ENCODE data around the gene PLEK. TPM values are rescaled to one million over a fixed set of nuclear protein-coding genes. Genes with fewer than 3 reads are reported as not detected.

PLEK gene
- total RNA-seq, 1 donor from 2014 or later: not detected

DNA sequence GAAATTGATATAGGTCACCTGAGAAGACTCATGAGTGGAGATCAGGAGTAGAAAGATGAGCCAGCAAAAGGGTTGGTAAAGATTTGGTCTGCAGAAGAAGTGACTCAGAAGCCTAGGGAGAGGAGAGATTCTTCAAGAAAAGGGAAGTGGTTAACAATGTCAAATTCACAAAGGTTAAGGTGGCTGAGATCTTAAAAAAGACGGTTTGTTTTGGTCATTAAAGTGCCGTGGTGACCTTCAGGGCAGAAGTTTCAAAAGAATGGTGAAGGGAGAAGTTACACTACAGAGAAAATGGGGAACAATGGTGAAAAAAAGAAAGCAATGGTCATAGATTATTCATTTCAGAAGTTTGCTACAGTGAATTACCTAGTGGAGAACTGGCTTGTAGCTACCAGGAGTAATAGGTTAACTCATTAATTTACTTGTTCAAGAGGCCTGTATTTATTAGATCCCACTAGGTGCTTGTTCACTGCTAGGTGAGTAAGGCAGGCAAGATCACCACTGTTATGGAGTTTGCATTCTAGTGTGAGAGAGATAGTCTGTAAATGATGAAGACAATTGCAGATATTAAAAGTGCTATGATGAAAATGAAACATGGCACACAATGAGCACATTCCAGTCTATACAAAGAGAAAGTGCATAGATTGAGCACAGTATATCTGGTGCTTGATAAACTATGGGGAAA is 59.0 kb downstream of the PLEK start:
- Mint-ChIP-seq H3K27ac (ENCODE audit: unreplicated experiment) (no peak overlapping the region), H3K27me3 (ENCODE audit: unreplicated experiment) (no peaks in the 10 kb centered on the region), H3K4me3 (ENCODE audit: unreplicated experiment) (no peak overlapping the region), H3K36me3 (ENCODE audit: low read depth, unreplicated experiment) (no peaks in the 10 kb centered on the region), H3K9me3 (ENCODE audit: unreplicated experiment) (no peaks in the 10 kb centered on the region), H3K4me1 (ENCODE audit: unreplicated experiment) (no peaks in the 10 kb centered on the region)
- DNase-seq (ENCODE audit: low spot score): no peak
- TF ChIP-seq, protein P1, sequence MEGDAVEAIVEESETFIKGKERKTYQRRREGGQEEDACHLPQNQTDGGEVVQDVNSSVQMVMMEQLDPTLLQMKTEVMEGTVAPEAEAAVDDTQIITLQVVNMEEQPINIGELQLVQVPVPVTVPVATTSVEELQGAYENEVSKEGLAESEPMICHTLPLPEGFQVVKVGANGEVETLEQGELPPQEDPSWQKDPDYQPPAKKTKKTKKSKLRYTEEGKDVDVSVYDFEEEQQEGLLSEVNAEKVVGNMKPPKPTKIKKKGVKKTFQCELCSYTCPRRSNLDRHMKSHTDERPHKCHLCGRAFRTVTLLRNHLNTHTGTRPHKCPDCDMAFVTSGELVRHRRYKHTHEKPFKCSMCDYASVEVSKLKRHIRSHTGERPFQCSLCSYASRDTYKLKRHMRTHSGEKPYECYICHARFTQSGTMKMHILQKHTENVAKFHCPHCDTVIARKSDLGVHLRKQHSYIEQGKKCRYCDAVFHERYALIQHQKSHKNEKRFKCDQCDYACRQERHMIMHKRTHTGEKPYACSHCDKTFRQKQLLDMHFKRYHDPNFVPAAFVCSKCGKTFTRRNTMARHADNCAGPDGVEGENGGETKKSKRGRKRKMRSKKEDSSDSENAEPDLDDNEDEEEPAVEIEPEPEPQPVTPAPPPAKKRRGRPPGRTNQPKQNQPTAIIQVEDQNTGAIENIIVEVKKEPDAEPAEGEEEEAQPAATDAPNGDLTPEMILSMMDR (IDR thresholded peaks at IDR 0.05; ENCODE audit: unreplicated experiment): no peak

DNA sequence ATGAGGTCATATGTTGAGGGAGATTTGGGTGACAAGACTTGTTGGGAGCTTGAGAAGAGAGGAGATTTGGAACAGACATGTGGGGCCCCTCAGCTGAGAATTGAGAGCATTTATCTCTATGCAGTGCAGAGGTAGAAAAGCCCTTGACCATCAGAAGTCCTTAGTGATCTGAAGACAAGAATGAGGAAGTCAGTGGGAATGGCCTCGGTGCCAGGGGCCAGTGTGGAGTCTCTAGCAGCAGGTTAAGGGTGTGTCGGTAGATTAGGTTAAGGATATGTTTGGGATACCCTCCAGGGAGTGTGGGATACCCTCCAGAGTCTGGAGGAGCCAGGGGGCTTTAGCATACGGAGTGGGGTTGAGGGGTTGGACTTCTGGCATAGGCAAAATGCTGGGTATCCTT is 60.4 kb downstream of the PLEK start:
- Mint-ChIP-seq H3K27ac (ENCODE audit: unreplicated experiment) (no peak overlapping the region), H3K9me3 (ENCODE audit: unreplicated experiment) (no peaks in the 10 kb centered on the region), H3K4me3 (ENCODE audit: unreplicated experiment) (no peak overlapping the region), H3K27me3 (ENCODE audit: unreplicated experiment) (no peaks in the 10 kb centered on the region), H3K4me1 (ENCODE audit: unreplicated experiment) (no peaks in the 10 kb centered on the region), H3K36me3 (ENCODE audit: low read depth, unreplicated experiment) (no peaks in the 10 kb centered on the region)
- TF ChIP-seq, protein P1 (IDR thresholded peaks at IDR 0.05; ENCODE audit: unreplicated experiment): no peak
- no peak for DNase-seq (ENCODE audit: low spot score)

DNA sequence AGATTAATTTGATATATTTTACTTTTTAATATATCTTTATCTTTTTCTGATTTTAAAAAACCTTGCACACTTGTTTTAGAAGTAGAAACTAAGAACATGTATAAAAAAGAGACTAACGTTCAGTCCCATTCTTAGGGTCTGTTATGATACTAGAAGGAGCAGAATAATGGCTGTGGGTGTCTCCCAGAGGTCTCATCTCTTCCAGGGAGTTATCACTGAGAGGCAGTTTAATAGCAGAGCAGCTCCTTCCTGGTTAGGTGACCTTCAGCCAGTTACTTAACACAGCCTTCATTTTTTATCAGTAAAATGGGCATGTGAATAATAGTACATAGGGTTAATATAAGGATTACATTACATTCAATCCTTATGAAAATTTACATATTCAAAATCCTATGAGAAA is 61.4 kb downstream of the PLEK start:
- Mint-ChIP-seq H3K9me3 (ENCODE audit: unreplicated experiment) (no peaks in the 10 kb centered on the region), H3K27me3 (ENCODE audit: unreplicated experiment) (no peaks in the 10 kb centered on the region), H3K4me1 (ENCODE audit: unreplicated experiment) (no peaks in the 10 kb centered on the region), H3K4me3 (ENCODE audit: unreplicated experiment) (no peak overlapping the region), H3K27ac (ENCODE audit: unreplicated experiment) (no peak overlapping the region), H3K36me3 (ENCODE audit: low read depth, unreplicated experiment) (no peaks in the 10 kb centered on the region)
- no peak for DNase-seq (ENCODE audit: low spot score)
- TF ChIP-seq, protein P1 (IDR thresholded peaks at IDR 0.05; ENCODE audit: unreplicated experiment): no peak

- no peak overlapping the region for H3K4me3 Mint-ChIP-seq (ENCODE audit: unreplicated experiment)
- no peak overlapping the region for H3K27ac Mint-ChIP-seq (ENCODE audit: unreplicated experiment)
- H3K27me3 Mint-ChIP-seq (ENCODE audit: unreplicated experiment): no peaks in the 10 kb centered on the region
- no peak for DNase-seq (ENCODE audit: low spot score)
- H3K9me3 Mint-ChIP-seq (ENCODE audit: unreplicated experiment): no peaks in the 10 kb centered on the region
- TF ChIP-seq, protein P1 (IDR thresholded peaks at IDR 0.05; ENCODE audit: unreplicated experiment): no peak
- H3K4me1 Mint-ChIP-seq (ENCODE audit: unreplicated experiment): no peaks in the 10 kb centered on the region
- no peaks in the 10 kb centered on the region for H3K36me3 Mint-ChIP-seq (ENCODE audit: low read depth, unreplicated experiment)
These were observed 61.9 kb downstream of the PLEK start for GRCh38 chr2:68426848-68427579.

DNA sequence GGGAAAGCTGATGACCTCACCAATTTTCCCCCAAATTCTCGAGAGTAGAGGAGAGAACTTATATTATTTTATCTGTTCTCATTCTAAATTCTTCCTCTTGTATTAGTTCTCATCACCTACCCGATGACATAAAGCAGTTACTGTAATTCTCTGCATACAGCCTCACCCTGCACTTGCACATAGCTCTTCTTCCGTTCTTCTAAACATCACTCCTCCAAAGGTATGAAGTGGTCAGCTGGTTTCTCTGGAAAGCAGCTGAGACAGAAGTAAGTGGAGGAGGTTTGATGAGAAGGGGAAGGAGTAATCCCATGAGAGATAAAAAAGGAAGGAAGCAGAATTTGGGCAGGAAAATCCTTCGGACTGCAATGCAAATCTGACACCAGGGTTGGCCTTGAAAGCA is 63.0 kb downstream of the PLEK start:
- peaks cover 4% of the 10 kb centered on the region for H3K36me3 Mint-ChIP-seq (ENCODE audit: low read depth, unreplicated experiment)
- DNase-seq (ENCODE audit: low spot score): no peak
- H3K27ac Mint-ChIP-seq (ENCODE audit: unreplicated experiment): no peak overlapping the region
- H3K27me3 Mint-ChIP-seq (ENCODE audit: unreplicated experiment): no peaks in the 10 kb centered on the region
- H3K4me3 Mint-ChIP-seq (ENCODE audit: unreplicated experiment): no peak overlapping the region
- no peaks in the 10 kb centered on the region for H3K4me1 Mint-ChIP-seq (ENCODE audit: unreplicated experiment)
- TF ChIP-seq, protein P1 (IDR thresholded peaks at IDR 0.05; ENCODE audit: unreplicated experiment): no peak
- no peaks in the 10 kb centered on the region for H3K9me3 Mint-ChIP-seq (ENCODE audit: unreplicated experiment)

Measured in endothelial cell (in vitro differentiated cells).